Chondrocyte (in vitro differentiated cells): Measurements from ENCODE around the gene OLR1. TPM values are rescaled to one million over a fixed set of nuclear protein-coding genes. Genes with fewer than 3 reads are reported as not detected.

Experiments
- DNase-seq: peaks from one replicate; pipeline ENCODE4 v3.0.0; 2021; ENCODE audit warnings: mixed read lengths, low spot score
- H3K27ac Mint-ChIP-seq: one replicate; pipeline ENCODE4 v1.8.0; 2021; ENCODE audit warnings: mild to moderate bottlenecking, moderate library complexity, mixed read lengths; ENCODE audit not compliant: unreplicated experiment
- H3K27me3 Mint-ChIP-seq: 2 replicates; pipeline ENCODE4 v1.8.0; 2021; ENCODE audit warnings: low read depth, mixed read lengths
- H3K36me3 Mint-ChIP-seq: 2 replicates; pipeline ENCODE4 v1.8.0; 2021; ENCODE audit warnings: low read depth, mixed read lengths
- H3K4me1 Mint-ChIP-seq: 2 replicates; pipeline ENCODE4 v1.8.0; 2021; ENCODE audit warnings: low read depth, mild to moderate bottlenecking, mixed read lengths
- H3K4me3 Mint-ChIP-seq: one replicate; pipeline ENCODE4 v1.8.0; 2021; ENCODE audit warnings: mild to moderate bottlenecking, moderate library complexity, mixed read lengths; ENCODE audit not compliant: unreplicated experiment
- H3K9me3 Mint-ChIP-seq: 2 replicates; pipeline ENCODE4 v1.8.0; 2021; ENCODE audit warnings: low read depth, mixed read lengths
- CTCF ChIP-seq: fragments of 200-600 bp; sonication (generic); IDR thresholded peaks from 2 replicates; pipeline ENCODE4 v1.5.0; 2021; ENCODE audit warnings: antibody characterized with exemption, mild to moderate bottlenecking, moderate library complexity
- total RNA-seq: library from RNA; stranded (reverse); gene quantifications from 3 replicates; pipeline ENCODE4 v1.2.1, GENCODE V29; 2021

The OLR1 gene
- total RNA-seq, 1 donor from 2014 or later = not detected

- no peak overlapping the region for H3K4me3 Mint-ChIP-seq
- DNase-seq = no peak
- no peaks in the 10 kb centered on the region for H3K36me3 Mint-ChIP-seq
- no peaks in the 10 kb centered on the region for H3K27me3 Mint-ChIP-seq
- TF ChIP-seq CTCF = no peak
- H3K9me3 Mint-ChIP-seq = no peaks in the 10 kb centered on the region
- peaks cover 10% of the 10 kb centered on the region for H3K4me1 Mint-ChIP-seq
- no peak overlapping the region for H3K27ac Mint-ChIP-seq
Observed at GRCh38 chr12:10151621-10152020, 20.3 kb downstream of the OLR1 start.

GRCh38 chr12:10147714-10148403, 24.1 kb downstream of the OLR1 start:
- Mint-ChIP-seq H3K9me3 (no peaks in the 10 kb centered on the region), H3K4me1 (peaks cover 4% of the 10 kb centered on the region), H3K27ac (no peak overlapping the region), H3K4me3 (no peak overlapping the region), H3K27me3 (peaks cover 2% of the 10 kb centered on the region), H3K36me3 (no peaks in the 10 kb centered on the region)
- DNase-seq = no peak
- no peak for TF ChIP-seq CTCF

GRCh38 chr12:10142976-10143589, 28.8 kb downstream of the OLR1 start:
- H3K4me3 Mint-ChIP-seq = no peak overlapping the region
- no peak overlapping the region for H3K27ac Mint-ChIP-seq
- no peaks in the 10 kb centered on the region for H3K9me3 Mint-ChIP-seq
- H3K4me1 Mint-ChIP-seq = peaks cover 7% of the 10 kb centered on the region
- H3K36me3 Mint-ChIP-seq = no peaks in the 10 kb centered on the region
- H3K27me3 Mint-ChIP-seq = peaks cover 2% of the 10 kb centered on the region
- DNase-seq = no peak
- no peak for TF ChIP-seq CTCF

GRCh38 chr12:10140001-10140400, 31.9 kb downstream of the OLR1 start:
- Mint-ChIP-seq H3K27ac (no peak overlapping the region), H3K4me1 (peaks cover 7% of the 10 kb centered on the region), H3K27me3 (peaks cover 2% of the 10 kb centered on the region), H3K36me3 (no peaks in the 10 kb centered on the region), H3K9me3 (no peaks in the 10 kb centered on the region), H3K4me3 (no peak overlapping the region)
- no peak for DNase-seq
- TF ChIP-seq CTCF = peak; percentile 88

- H3K4me1 Mint-ChIP-seq = peaks cover 8% of the 10 kb centered on the region
- no peak overlapping the region for H3K27ac Mint-ChIP-seq
- no peak for DNase-seq
- no peaks in the 10 kb centered on the region for H3K27me3 Mint-ChIP-seq
- no peak overlapping the region for H3K4me3 Mint-ChIP-seq
- no peak for TF ChIP-seq CTCF
- no peaks in the 10 kb centered on the region for H3K36me3 Mint-ChIP-seq
- no peaks in the 10 kb centered on the region for H3K9me3 Mint-ChIP-seq
Observed at GRCh38 chr12:10136637-10137205, 35.2 kb downstream of the OLR1 start.
